Choroid plexus epithelial cell (primary cell): ENCODE data around the gene SUN5.
"Not testable (repeated sequence)": the region's sequence is repeated elsewhere in the genome, so short reads cannot be mapped to it uniquely, and the experiment has no call there.

Experiments
- DNase-seq: peaks from one replicate; pipeline ENCODE4 v3.0.0-alpha.2; 2010; ENCODE audit warnings: low read depth
- H3K4me3 ChIP-seq: 2 replicates; pipeline ENCODE4 v1.5.1; 2011; ENCODE audit warnings: low read depth, mild to moderate bottlenecking, control low read depth, low read length, moderate library complexity
- TF ChIP-seq, protein P1 (sequence below): conservative IDR thresholded peaks from 2 replicates; pipeline ENCODE4 v1.5.1; 2011; ENCODE audit warnings: low read depth, mild to moderate bottlenecking, control low read depth, inconsistent platforms, low read length, moderate library complexity

Gene SUN5, protein sequence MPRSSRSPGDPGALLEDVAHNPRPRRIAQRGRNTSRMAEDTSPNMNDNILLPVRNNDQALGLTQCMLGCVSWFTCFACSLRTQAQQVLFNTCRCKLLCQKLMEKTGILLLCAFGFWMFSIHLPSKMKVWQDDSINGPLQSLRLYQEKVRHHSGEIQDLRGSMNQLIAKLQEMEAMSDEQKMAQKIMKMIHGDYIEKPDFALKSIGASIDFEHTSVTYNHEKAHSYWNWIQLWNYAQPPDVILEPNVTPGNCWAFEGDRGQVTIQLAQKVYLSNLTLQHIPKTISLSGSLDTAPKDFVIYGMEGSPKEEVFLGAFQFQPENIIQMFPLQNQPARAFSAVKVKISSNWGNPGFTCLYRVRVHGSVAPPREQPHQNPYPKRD

DNA sequence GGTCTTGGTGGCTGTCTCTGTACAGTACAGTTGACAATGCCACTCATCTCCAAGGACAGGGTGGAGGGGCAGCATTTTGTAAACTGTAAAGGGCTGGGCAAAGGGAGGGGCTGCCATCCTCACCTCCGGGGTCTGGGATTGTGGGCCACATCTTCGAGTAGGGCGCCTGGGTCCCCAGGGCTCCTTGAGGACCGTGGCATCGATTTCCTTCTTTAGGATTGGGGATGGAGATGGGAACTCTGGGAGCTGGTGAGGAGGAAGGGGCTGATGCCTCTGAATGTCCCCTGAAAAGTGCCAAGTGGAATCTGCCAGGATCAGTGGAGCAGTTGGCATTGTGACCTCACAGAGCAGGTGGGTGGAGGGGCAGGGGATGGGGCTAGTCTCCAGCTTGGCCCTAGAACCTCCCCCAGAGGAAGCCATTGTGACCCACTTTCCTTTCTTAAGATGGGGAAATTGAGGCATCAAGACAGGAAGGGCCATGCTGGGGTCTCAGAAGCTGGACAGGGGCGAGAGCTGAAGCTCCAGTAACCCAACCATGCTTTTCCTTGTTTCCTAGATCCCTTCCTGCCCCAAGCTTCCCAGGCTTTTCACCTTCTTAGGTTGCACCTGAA lies at the start of gene SUN5:
TSS of gene SUN5 (minus strand) at position 293 of the 611 bp plus-strand sequence. CDS start at position 200, 93 bp downstream.
- TF ChIP-seq, protein P1, sequence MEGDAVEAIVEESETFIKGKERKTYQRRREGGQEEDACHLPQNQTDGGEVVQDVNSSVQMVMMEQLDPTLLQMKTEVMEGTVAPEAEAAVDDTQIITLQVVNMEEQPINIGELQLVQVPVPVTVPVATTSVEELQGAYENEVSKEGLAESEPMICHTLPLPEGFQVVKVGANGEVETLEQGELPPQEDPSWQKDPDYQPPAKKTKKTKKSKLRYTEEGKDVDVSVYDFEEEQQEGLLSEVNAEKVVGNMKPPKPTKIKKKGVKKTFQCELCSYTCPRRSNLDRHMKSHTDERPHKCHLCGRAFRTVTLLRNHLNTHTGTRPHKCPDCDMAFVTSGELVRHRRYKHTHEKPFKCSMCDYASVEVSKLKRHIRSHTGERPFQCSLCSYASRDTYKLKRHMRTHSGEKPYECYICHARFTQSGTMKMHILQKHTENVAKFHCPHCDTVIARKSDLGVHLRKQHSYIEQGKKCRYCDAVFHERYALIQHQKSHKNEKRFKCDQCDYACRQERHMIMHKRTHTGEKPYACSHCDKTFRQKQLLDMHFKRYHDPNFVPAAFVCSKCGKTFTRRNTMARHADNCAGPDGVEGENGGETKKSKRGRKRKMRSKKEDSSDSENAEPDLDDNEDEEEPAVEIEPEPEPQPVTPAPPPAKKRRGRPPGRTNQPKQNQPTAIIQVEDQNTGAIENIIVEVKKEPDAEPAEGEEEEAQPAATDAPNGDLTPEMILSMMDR: no peak
- H3K4me3 ChIP-seq: no peak within 1 kb of the TSS
- no peak for DNase-seq

DNA sequence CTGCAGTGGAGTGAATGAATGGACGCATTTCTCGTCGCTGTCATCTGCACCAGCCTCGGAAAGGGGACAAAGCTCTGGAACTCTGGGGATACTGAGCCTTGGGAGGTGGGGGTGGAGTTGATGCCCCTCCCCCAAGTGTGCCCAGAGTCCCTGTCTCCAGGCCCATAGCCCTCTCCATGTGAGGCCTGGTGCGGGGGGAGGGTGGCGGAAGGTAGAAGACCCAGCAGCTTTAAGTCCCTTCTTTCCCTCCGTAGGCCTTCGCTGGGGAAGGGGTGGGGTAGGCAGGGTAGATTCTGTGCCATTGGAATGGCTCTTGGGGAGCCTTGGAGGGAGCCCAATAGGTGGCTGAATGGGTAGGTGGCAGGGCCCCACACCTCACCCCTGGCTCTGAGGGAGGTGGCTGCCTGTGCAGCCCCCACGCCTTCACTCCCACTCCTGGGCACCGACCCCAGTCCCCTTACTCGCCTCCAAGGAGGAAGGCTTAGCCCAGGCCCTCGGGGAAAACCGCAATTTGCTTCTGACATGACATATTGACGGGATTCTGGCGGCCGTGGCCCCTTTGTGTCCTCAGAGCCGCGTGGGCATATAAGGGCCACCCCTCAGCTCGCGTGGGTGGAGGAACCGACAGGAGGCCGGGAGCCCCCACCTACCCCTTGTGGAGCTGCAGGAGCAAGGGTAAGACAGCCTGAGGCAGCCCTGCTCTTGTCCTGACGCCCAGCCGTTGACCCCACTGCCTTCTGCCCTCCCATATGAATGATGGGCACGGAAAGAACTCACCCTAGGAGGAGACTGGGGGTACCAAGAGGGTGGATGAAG lies 49.3 kb upstream of the SUN5 start, which contains the start of gene BPIFB3:
TSS of gene BPIFB3 (plus strand) at position 613 of the 816 bp plus-strand sequence. CDS start 1,533 bp downstream, outside the sequence.
- no peak within 1 kb of the TSS for H3K4me3 ChIP-seq
- DNase-seq: no peak
- TF ChIP-seq, protein P1: no peak

DNA sequence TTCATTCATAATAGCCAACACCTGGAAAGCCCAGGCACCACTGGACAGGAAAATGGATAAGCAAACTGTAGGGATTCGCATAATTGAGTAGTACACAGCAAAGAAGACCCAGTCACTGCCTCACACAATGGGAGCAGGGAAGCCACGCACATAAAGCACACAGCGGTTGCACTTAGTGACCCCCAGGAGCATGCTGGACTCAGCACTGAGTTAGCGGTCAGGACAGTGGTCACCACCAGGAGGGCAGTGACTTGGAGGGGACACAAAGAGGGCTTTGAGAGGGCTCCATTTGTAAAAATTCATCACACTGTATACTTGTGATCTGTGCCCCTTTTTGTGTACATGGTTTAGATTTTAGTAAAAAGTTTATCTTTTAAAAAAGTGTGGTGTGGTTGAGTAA lies 47.1 kb upstream of the SUN5 start:
- no peak for DNase-seq
- TF ChIP-seq, protein P1: no peak
- no peak overlapping the region for H3K4me3 ChIP-seq

DNA sequence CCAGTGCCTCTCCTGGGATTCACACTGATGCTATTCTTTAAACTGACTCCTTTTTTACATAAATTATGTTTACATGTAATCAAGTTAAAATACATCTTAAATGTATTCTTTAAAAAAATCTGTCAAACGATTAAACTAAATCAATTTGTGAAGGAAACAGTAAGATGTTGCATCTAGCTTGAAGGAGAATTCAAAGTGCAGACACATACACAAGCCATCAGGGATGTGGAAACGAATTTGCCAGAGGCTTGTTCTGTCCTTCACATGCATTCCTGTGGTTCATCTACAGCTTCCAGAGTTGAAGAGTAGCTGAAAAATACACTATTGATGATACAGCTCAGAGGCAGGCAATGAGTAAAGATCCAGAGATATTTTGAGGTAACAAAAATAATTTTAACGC lies 42.2 kb upstream of the SUN5 start:
- TF ChIP-seq, protein P1: no peak
- H3K4me3 ChIP-seq: no peak overlapping the region

DNA sequence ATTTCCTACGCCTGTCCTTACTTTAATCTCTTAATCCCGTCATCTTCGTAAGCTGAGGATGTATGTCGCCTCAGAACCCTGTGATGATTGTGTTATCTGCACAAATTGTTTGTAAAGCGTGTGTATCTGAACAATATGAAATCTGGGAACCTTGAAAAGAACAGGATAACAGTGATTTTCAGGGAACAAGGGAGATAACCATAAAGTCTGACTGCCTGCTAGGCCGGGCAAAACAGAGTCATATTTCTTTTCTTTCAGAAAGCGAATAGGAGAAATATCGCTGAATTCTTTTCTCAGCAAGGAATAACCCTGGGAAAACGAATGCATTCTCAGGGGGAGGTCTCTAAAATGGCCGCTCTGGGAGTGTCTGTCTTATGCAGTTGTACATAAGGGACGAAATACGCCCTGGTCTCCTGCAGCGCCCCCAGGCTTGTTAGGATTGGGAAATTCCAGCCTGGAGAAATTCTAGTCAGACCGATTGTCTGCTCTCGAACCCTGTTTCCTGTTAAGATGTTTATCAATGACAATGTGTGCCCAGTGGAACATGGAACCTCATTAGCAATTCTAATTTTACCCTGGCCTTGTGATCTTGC lies 41.0 kb upstream of the SUN5 start:
- not testable (repeated sequence) for DNase-seq, H3K4me3 ChIP-seq

More for the DNA sequence above, 42.2 kb upstream of the SUN5 start:
- DNase-seq: peak; percentile 1

DNA sequence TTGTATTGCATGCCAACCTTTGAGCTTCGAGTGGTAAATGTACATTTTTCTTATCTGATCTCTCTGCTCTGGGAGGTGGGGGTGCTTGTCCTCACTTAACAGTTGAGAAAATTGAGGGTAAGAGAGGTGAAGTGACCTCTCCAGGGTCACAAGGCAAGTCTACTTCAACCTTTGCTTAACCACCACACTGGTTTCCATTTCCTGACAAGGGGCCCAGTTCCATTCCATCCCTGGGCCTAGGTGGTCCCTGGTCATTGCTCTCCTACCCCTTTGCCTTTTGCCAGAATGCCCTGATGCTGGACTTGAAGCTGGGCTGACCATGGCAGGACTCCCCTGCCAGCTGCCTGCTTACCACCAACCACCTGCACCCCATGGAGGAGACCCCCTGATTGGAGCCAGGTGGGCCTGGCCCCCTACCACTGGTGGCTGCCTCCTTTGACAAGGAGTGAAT lies 39.5 kb upstream of the SUN5 start:
- TF ChIP-seq, protein P1: no peak
- no peak for DNase-seq
- H3K4me3 ChIP-seq: no peak overlapping the region
